ENCODE results near the gene PHETA1. TPM values are rescaled to one million over a fixed set of nuclear protein-coding genes. Genes with fewer than 3 reads are reported as not detected.
A peak's percentile ranks its signal among the peaks of the same experiment; 100 is the strongest.
"Not testable (repeated sequence)": the region's sequence is repeated elsewhere in the genome, so short reads cannot be mapped to it uniquely, and the experiment has no call there.

The PHETA1 gene
- total and polyA plus RNA-seq, 2 experiments from 2014 or later: 7.9 to 12.9 TPM

DNA sequence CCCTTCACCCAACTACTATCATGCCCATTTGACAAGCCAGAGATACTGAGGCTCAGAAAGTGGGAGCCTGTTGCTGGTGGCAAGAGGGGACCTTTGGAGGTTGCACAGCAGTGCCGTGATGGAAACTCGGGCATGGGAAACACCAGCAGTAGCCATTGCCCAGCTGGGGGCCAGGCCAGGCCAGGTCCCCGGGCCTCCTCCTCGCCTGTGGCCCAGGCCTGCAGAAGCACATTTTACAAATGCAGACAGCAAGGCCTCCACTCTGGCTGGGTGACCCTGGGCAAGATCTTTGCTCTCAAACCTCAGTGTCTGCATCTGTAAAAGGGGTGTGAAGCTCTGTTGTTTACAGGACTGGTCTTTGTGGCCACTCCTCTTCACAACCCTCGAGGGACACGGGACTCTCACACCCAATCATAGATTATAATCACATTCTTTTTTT lies 32.3 kb upstream of the PHETA1 start:
- H4K20me1 ChIP-seq (ENCODE audit: insufficient read depth): no peaks in the 10 kb centered on the region
- no peak overlapping the region for H3K4me3 ChIP-seq
- H3K9me2 ChIP-seq (ENCODE audit: insufficient read depth): no peaks in the 10 kb centered on the region
- in situ Hi-C loops (cut with MboI): no loop called here
- H3K9ac ChIP-seq: no peak overlapping the region
- H3K27me3 ChIP-seq (replicated peaks; ENCODE audit: insufficient read depth): no peaks in the 10 kb centered on the region
- H3K36me3 ChIP-seq (ENCODE audit: low read depth): no peaks in the 10 kb centered on the region
- WGBS, 2 experiments (ENCODE audit: low coverage in 1 of 2, low lambda C conversion rate in 2 of 2, missing lambda C conversion rate in 2 of 2): 95 to 100% methylated on average over 6 of the region's 6 CpGs
- DNase-seq: no peak
- peaks cover 17% of the 10 kb centered on the region for H3K4me1 ChIP-seq (ENCODE audit: insufficient read depth)
- no peak overlapping the region for H2AFZ ChIP-seq
- TF ChIP-seq EZH2phosphoT487 (IDR thresholded peaks at IDR 0.05; ENCODE audit: insufficient read depth, low read depth) (no peak), EZH2 (IDR thresholded peaks at IDR 0.05; ENCODE audit: insufficient read depth, poor library complexity, severe bottlenecking) (no peak)
- peaks cover 3% of the 10 kb centered on the region for H3K79me2 ChIP-seq (ENCODE audit: insufficient read depth)
- peaks cover 53% of the 10 kb centered on the region for H3F3A ChIP-seq (ENCODE audit: insufficient read depth)
- H3K4me2 ChIP-seq (ENCODE audit: unreplicated experiment): no peak overlapping the region
- no peaks in the 10 kb centered on the region for H3K9me3 ChIP-seq (ENCODE audit: low read depth)
- no peak overlapping the region for H3K27ac ChIP-seq

- DNase-seq; H2AFZ ChIP-seq; H3K9ac ChIP-seq; H3K27me3 ChIP-seq (replicated peaks; ENCODE audit: insufficient read depth); H3K27ac ChIP-seq; H3K9me3 ChIP-seq (ENCODE audit: low read depth); H4K20me1 ChIP-seq (ENCODE audit: insufficient read depth); H3K9me2 ChIP-seq (ENCODE audit: insufficient read depth); H3K4me3 ChIP-seq; in situ Hi-C loops (cut with MboI); H3K79me2 ChIP-seq (ENCODE audit: insufficient read depth); H3K36me3 ChIP-seq (ENCODE audit: low read depth); H3K4me2 ChIP-seq (ENCODE audit: unreplicated experiment): not testable (repeated sequence)
- Histone ChIP-seq H3K4me1 (ENCODE audit: insufficient read depth) (peaks cover 17% of the 10 kb centered on the region), H3F3A (ENCODE audit: insufficient read depth) (peaks cover 58% of the 10 kb centered on the region)
- WGBS, 2 experiments (ENCODE audit: low coverage in 1 of 2, low lambda C conversion rate in 2 of 2, missing lambda C conversion rate in 2 of 2): 91 to 94% methylated on average over 9 of the region's 9 CpGs
Measured at GRCh38 chr12:111399741-111400404, 31.0 kb upstream of the PHETA1 start.

- in situ Hi-C loops (cut with MboI): no loop called here
- TF ChIP-seq EZH2phosphoT487 (IDR thresholded peaks at IDR 0.05; ENCODE audit: insufficient read depth, low read depth) (no peak), EZH2 (IDR thresholded peaks at IDR 0.05; ENCODE audit: insufficient read depth, poor library complexity, severe bottlenecking) (no peak)
- no peaks in the 10 kb centered on the region for H4K20me1 ChIP-seq (ENCODE audit: insufficient read depth)
- H3K9me3 ChIP-seq (ENCODE audit: low read depth): no peaks in the 10 kb centered on the region
- 98 to 99% methylated on average over 4 of the region's 4 CpGs for WGBS, 2 experiments (ENCODE audit: low coverage in 1 of 2, low lambda C conversion rate in 2 of 2, missing lambda C conversion rate in 2 of 2)
- no peak overlapping the region for H3K9ac ChIP-seq
- H3K4me2 ChIP-seq (ENCODE audit: unreplicated experiment): no peak overlapping the region
- no peaks in the 10 kb centered on the region for H3K79me2 ChIP-seq (ENCODE audit: insufficient read depth)
- H3K36me3 ChIP-seq (ENCODE audit: low read depth): no peaks in the 10 kb centered on the region
- no peak overlapping the region for H3K4me3 ChIP-seq
- no peaks in the 10 kb centered on the region for H3K27me3 ChIP-seq (replicated peaks; ENCODE audit: insufficient read depth)
- no peaks in the 10 kb centered on the region for H3K9me2 ChIP-seq (ENCODE audit: insufficient read depth)
- H2AFZ ChIP-seq: no peak overlapping the region
- H3F3A ChIP-seq (ENCODE audit: insufficient read depth): peaks cover 45% of the 10 kb centered on the region
- H3K4me1 ChIP-seq (ENCODE audit: insufficient read depth): peaks cover 17% of the 10 kb centered on the region
- no peak overlapping the region for H3K27ac ChIP-seq
- DNase-seq: no peak
Measured at GRCh38 chr12:111398530-111398929, 29.6 kb upstream of the PHETA1 start.

DNA sequence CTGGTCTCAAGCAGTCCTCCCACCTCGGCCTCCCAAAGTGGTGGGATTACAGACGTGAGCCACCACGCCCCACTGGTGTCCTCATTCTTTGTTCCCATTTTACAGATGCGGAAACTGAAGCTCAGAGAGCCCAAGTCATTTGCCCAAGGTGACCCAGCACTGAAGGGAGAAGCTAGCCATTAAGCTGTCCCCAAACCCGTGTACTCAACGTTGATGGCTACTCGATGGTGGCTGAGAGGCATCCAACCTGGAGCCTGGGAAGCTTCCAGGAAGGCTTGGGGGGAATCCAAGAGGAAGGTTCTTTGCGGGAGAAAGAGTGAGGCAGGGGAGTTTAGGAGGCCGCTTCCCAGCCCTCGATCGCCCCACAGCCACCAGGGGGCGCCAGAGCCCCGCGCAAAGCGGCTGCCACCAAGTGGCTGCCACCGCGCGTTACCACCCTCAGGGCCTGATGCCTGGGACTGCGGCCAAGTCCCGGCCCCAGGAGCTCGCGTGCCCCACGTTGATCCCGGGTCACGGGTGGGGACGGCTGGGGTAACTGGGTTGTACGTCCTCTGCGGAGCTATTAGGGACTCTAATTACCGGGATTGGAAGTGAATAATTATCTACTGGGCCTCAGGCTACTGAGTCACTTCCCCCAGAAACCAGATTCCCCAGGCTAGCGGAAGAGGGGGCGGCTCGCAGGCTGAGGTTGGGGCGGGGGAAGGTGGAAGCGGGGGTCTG lies 28.0 kb upstream of the PHETA1 start:
- no peaks in the 10 kb centered on the region for H3K79me2 ChIP-seq (ENCODE audit: insufficient read depth)
- H2AFZ ChIP-seq: peak overlapping the region; percentile 87
- H3K9me2 ChIP-seq (ENCODE audit: insufficient read depth): no peaks in the 10 kb centered on the region
- DNase-seq: peak; percentile 86
- 8% methylated on average over 29 to 33 of the region's 34 CpGs for WGBS, 2 experiments (ENCODE audit: low coverage in 1 of 2, low lambda C conversion rate in 2 of 2, missing lambda C conversion rate in 2 of 2)
- peak overlapping the region; percentile 82 for H3K4me2 ChIP-seq (ENCODE audit: unreplicated experiment)
- no peaks in the 10 kb centered on the region for H3K36me3 ChIP-seq (ENCODE audit: low read depth)
- no peaks in the 10 kb centered on the region for H3K9me3 ChIP-seq (ENCODE audit: low read depth)
- in situ Hi-C loops (cut with MboI): no loop called here
- H3K9ac ChIP-seq: peak overlapping the region; percentile 48
- H3K4me3 ChIP-seq: peak overlapping the region; percentile 61
- H4K20me1 ChIP-seq (ENCODE audit: insufficient read depth): no peaks in the 10 kb centered on the region
- H3K27ac ChIP-seq: peak overlapping the region; percentile 38
- no peak for TF ChIP-seq EZH2 (IDR thresholded peaks at IDR 0.05; ENCODE audit: insufficient read depth, poor library complexity, severe bottlenecking)
- TF ChIP-seq EZH2phosphoT487 (IDR thresholded peaks at IDR 0.05; ENCODE audit: insufficient read depth, low read depth): no peak
- no peaks in the 10 kb centered on the region for H3K27me3 ChIP-seq (replicated peaks; ENCODE audit: insufficient read depth)
- peaks cover 30% of the 10 kb centered on the region for H3F3A ChIP-seq (ENCODE audit: insufficient read depth)
- H3K4me1 ChIP-seq (ENCODE audit: insufficient read depth): peaks cover 12% of the 10 kb centered on the region

GRCh38 chr12:111396271-111396670 lies 27.4 kb upstream of the PHETA1 start:
- H3K36me3 ChIP-seq (ENCODE audit: low read depth); H3K79me2 ChIP-seq (ENCODE audit: insufficient read depth); H3K9me2 ChIP-seq (ENCODE audit: insufficient read depth); H3K9me3 ChIP-seq (ENCODE audit: low read depth); H3K27ac ChIP-seq; H3K4me3 ChIP-seq; DNase-seq; H3K27me3 ChIP-seq (replicated peaks; ENCODE audit: insufficient read depth); in situ Hi-C loops (cut with MboI); H4K20me1 ChIP-seq (ENCODE audit: insufficient read depth): not testable (repeated sequence)
- 88 to 92% methylated on average over 7 of the region's 7 CpGs for WGBS, 2 experiments (ENCODE audit: low coverage in 1 of 2, low lambda C conversion rate in 2 of 2, missing lambda C conversion rate in 2 of 2)
- peak overlapping the region; percentile 48 for H3K9ac ChIP-seq
- peak overlapping the region; percentile 82 for H3K4me2 ChIP-seq (ENCODE audit: unreplicated experiment)
- peaks cover 12% of the 10 kb centered on the region for H3K4me1 ChIP-seq (ENCODE audit: insufficient read depth)
- peak overlapping the region; percentile 87 for H2AFZ ChIP-seq
- H3F3A ChIP-seq (ENCODE audit: insufficient read depth): peaks cover 30% of the 10 kb centered on the region

Data from GM23248 (cell line).